Heart left ventricle (tissue), 16 donors: ENCODE measurements around the gene TMEM168. TPM values are rescaled to one million over a fixed set of nuclear protein-coding genes. Genes with fewer than 3 reads are reported as not detected.

Source experiments
- ATAC-seq, 4 donors: fragments of 200-7000 bp; cut with Tn5 transposase; one replicate each; pipeline ENCODE4 v1.9.1; 2020 to 2022; ENCODE audit warnings: moderate library complexity in 4 of 4, mild to moderate bottlenecking in 3 of 4, moderate number of reproducible peaks in 1 of 4
- DNase-seq, 5 donors: peaks; one replicate each; pipeline ENCODE4 v3.0.0-alpha.2; 2020
- H3K27ac ChIP-seq, 12 donors: fragments of 200-600 bp; sonication (generic) in 4 of 12; one replicate each; pipeline versions ENCODE4 v1.5.0 to v1.8.0; 2016 to 2022; ENCODE audit warnings: mild to moderate bottlenecking in 2 of 12
- H3K27me3 ChIP-seq, 9 donors: fragments of 200-600 bp; sonication (generic) in 2 of 9; one replicate each; pipeline versions ENCODE4 v1.5.1 to v1.8.0; 2016 to 2022; ENCODE audit warnings: mild to moderate bottlenecking in 3 of 9
- H3K36me3 ChIP-seq, 9 donors: fragments of 200-600 bp; sonication (generic) in 2 of 9; one replicate each; pipeline versions ENCODE4 v1.5.0 to v1.8.0; 2018 to 2022; ENCODE audit warnings: mild to moderate bottlenecking in 2 of 9
- H3K4me1 ChIP-seq, 12 donors: fragments of 200-600 bp; sonication (generic) in 4 of 12; one replicate each; pipeline versions ENCODE4 v1.5.0 to v1.8.0; 2016 to 2022; ENCODE audit warnings: mild to moderate bottlenecking in 3 of 12
- H3K4me3 ChIP-seq, 12 donors: fragments of 200-600 bp; sonication (generic) in 4 of 12; one replicate each; pipeline versions ENCODE4 v1.5.0 to v1.8.0; 2017 to 2022; ENCODE audit warnings: mild to moderate bottlenecking in 9 of 12, moderate library complexity in 4 of 12
- H3K9me3 ChIP-seq, 12 donors: fragments of 200-600 bp; sonication (generic) in 4 of 12; one replicate each; pipeline versions ENCODE4 v1.5.0 to v1.8.0; 2016 to 2022; ENCODE audit warnings: mild to moderate bottlenecking in 1 of 12
- POLR2A ChIP-seq, 2 donors: fragments of 450-650 bp; IDR thresholded peaks; one replicate each; pipeline ENCODE4 v1.6.1; 2017; ENCODE audit warnings: antibody characterized with exemption in 2 of 2, mild to moderate bottlenecking in 2 of 2, moderate library complexity in 2 of 2
- WGBS, 4 donors: extraction: QIAGEN DNeasy Blood & Tissue Kit in 2 of 4; methylation state at CpG; one replicate each; pipeline versions ENCODE4 v1.1.5 to v1.1.7; 2013 to 2018; 5-methylcytosine and 5-hydroxymethylcytosine counted together
- intact Hi-C, 10 donors: fragments of 100-400 bp; cut with DNase I; formaldehyde crosslinking; loops; one replicate each; pipeline versions ENCODE4 v1.11.1 to v1.14.2; 2022
- polyA plus RNA-seq, 2 donors: library from polyadenylated mRNA; stranded (reverse); fragments of 200-250 nt; gene quantifications; one replicate each; pipeline ENCODE4 v1.2.3, GENCODE V29; 2013
- total RNA-seq, 9 donors: library from RNA; depleted of rRNA in 2 of 9; stranded (reverse); fragments of >200 nt in 2 of 9; fragmentation: NEBNext Ultra II Directional in 3 of 9; extraction: Animal tissue kit (Norgen Biotek cat#: 25700) in 3 of 9; gene quantifications; one replicate each; pipeline versions ENCODE4 v1.1.0 to v1.2.4, GENCODE V29; 2016 to 2023
- TF ChIP-seq, protein P1 (sequence below), 12 donors: fragments of 200-600 bp; sonication (generic) in 4 of 12; IDR thresholded peaks; one replicate each; pipeline versions ENCODE4 v1.5.0 to v1.8.0; 2018 to 2022; ENCODE audit warnings: antibody characterized with exemption in 12 of 12, mild to moderate bottlenecking in 5 of 12
- donor health status: ischemic (EF 13 %, LVEDD 7.1; RV severe dilation, severe dysfunction).
- donor health status: healthy with polysubstance abuse.
- donor health status: DM: no; HTN: yes; CAD: no.
- donor health status: DM: no; HTN: no; CAD: no.
- donor health status: ischemic (EF 25% LVEDD 6.9; RV normal size, moderate dysfunction).
- donor health status: ischemic (EF 25% LVEDD 5.7; RV mildly dilated, moderate dysfunction).
- donor health status: healthy.
- donor health status: DM: yes; HTN: yes; CAD: no.
- donor health status: ischemic (EF 35%, LVEDD 5.7; RV mildly dilated, moderate dysfunction).
- donor health status: nonischemic (EF 11% LVEDD 7.7; RV severe dilation, severe dysfunction).
- donor health status: DM: yes; HTN: yes; CAD: no.
- donor health status: PGD.
- donor health status: ischemic (EF 29% LVEDD 5.4; RV normal size, mild dysfunction).
- donor health status: nonischemic (EF 23%, LVEDD 6.1; RV moderate dilation, normal function).

TMEM168 gene
- total and polyA plus RNA-seq, 11 donors = 6.7 to 23.3 (median 16.9) TPM

DNA sequence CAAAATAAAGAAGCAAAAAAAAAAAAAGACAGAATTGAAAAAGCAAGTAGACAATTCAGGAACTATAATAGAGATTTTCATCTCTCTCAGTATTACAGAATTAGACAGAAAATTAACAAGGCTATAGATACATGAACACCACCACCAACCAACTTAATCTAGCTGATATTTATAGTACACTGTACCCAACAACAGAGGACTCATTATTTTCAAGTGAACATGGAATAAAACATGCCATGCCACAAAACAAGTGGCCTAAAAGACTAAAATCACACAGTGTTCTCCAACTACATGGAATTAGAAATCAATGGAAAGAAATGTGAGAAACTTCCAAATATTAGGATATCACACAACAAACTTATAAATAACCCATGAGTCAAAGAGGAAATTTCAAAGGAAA lies 9.1 kb downstream of the TMEM168 start:
- no peaks in the 10 kb centered on the region for H3K27me3 ChIP-seq
- ATAC-seq (no peak), DNase-seq (no peak)
- TF ChIP-seq, protein P1, sequence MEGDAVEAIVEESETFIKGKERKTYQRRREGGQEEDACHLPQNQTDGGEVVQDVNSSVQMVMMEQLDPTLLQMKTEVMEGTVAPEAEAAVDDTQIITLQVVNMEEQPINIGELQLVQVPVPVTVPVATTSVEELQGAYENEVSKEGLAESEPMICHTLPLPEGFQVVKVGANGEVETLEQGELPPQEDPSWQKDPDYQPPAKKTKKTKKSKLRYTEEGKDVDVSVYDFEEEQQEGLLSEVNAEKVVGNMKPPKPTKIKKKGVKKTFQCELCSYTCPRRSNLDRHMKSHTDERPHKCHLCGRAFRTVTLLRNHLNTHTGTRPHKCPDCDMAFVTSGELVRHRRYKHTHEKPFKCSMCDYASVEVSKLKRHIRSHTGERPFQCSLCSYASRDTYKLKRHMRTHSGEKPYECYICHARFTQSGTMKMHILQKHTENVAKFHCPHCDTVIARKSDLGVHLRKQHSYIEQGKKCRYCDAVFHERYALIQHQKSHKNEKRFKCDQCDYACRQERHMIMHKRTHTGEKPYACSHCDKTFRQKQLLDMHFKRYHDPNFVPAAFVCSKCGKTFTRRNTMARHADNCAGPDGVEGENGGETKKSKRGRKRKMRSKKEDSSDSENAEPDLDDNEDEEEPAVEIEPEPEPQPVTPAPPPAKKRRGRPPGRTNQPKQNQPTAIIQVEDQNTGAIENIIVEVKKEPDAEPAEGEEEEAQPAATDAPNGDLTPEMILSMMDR (IDR thresholded peaks at IDR 0.05) = no peak
- no peak for TF ChIP-seq POLR2A (IDR thresholded peaks at IDR 0.05)
- H3K4me1 ChIP-seq = peaks cover 0 to 22% (median 8%) of the 10 kb centered on the region in 12 donors
- no peak overlapping the region for H3K27ac ChIP-seq
- peaks cover 0 to 37% (median 28%) of the 10 kb centered on the region in 9 donors for H3K36me3 ChIP-seq
- H3K9me3 ChIP-seq = no peaks in the 10 kb centered on the region
- no peak overlapping the region for H3K4me3 ChIP-seq
- intact Hi-C loops = loop anchor here in 4 of 10 donors (10.0 kb wide), 2 partner anchors 154 to 334 kb away; partner anchors contain the start of gene SMIM30 (in 3 of the 4)

GRCh38 chr7:112779667-112780066 lies 10.5 kb downstream of the TMEM168 start:
- Histone ChIP-seq H3K27me3 (no peaks in the 10 kb centered on the region), H3K4me3 (no peak overlapping the region), H3K4me1 (peaks cover 0 to 22% (median 8%) of the 10 kb centered on the region in 12 donors), H3K27ac (no peak overlapping the region), H3K36me3 (peaks cover 0 to 37% (median 26%) of the 10 kb centered on the region in 9 donors), H3K9me3 (no peaks in the 10 kb centered on the region)
- TF ChIP-seq, protein P1 (IDR thresholded peaks at IDR 0.05) = no peak
- no peak for TF ChIP-seq POLR2A (IDR thresholded peaks at IDR 0.05)
- 89 to 96% (median 95%) methylated on average over 4 of the region's 4 CpGs for WGBS, 4 donors
- DNase-seq (no peak), ATAC-seq (no peak)
- intact Hi-C loops = loop anchor here in 4 of 10 donors (10.0 kb wide), 2 partner anchors 155 to 335 kb away; partner anchors contain the start of gene SMIM30 (in 3 of the 4)

DNA sequence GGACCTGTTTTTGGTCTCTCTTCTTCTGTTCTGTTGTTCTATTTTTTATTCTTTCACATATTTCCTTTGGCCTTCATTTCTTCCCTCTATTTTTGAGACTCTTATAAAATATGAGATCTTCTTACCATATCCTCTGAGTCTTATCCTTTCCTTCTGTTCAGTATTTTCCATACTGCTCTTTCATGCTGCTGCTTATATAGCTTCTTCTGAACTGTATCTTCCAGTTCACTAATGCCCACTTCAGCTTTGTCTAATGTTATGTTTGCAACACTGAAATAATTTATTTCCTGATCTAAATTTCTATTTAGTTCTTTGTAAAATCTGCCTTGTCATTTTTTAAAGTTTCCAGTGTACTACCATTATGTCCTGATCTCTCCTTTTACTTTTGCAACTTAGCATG lies 12.8 kb downstream of the TMEM168 start:
- no peak for DNase-seq
- peaks cover 0 to 18% (median 5%) of the 10 kb centered on the region in 9 donors for H3K36me3 ChIP-seq
- ATAC-seq = no peak
- H3K4me1 ChIP-seq = peaks cover 0 to 18% (median 6%) of the 10 kb centered on the region in 12 donors
- H3K4me3 ChIP-seq = no peak overlapping the region
- no peaks in the 10 kb centered on the region for H3K27me3 ChIP-seq
- H3K27ac ChIP-seq = no peak overlapping the region
- TF ChIP-seq POLR2A (IDR thresholded peaks at IDR 0.05) = no peak
- TF ChIP-seq, protein P1 (IDR thresholded peaks at IDR 0.05) = no peak
- no peaks in the 10 kb centered on the region for H3K9me3 ChIP-seq
- intact Hi-C loops = no loop called here

DNA sequence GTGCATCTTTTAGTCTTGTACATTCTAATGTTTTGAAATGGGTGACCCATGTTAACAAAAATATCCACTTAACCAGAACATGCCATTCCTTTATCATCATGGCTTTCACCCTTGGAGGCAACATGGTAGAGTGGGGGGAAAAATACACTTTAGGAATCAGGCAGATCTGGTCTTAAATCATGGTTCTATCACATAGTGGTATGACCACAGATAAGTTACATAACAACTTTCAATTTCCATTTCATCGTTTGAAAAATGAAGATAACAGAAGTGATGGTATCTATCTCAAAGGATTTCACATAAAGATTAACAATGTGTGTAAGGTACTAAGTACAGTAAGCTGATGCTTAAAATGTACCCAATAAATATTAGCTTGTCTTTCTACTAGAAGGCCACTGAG lies 19.0 kb downstream of the TMEM168 start:
- peaks cover 0 to 10% (median 0%) of the 10 kb centered on the region in 12 donors for H3K4me1 ChIP-seq
- intact Hi-C loops = no loop called here
- peaks cover 0 to 20% (median 7%) of the 10 kb centered on the region in 9 donors for H3K36me3 ChIP-seq
- no peaks in the 10 kb centered on the region for H3K27me3 ChIP-seq
- no peak for DNase-seq
- no peaks in the 10 kb centered on the region for H3K9me3 ChIP-seq
- WGBS, 4 donors = 59 to 67% (median 61%) methylated on average over 1 of the region's 1 CpG
- no peak for ATAC-seq
- no peak overlapping the region for H3K4me3 ChIP-seq
- no peak overlapping the region for H3K27ac ChIP-seq
- TF ChIP-seq, protein P1 (IDR thresholded peaks at IDR 0.05) = no peak
- no peak for TF ChIP-seq POLR2A (IDR thresholded peaks at IDR 0.05)
